DOHH2 (cell line): ENCODE results near the gene RBM28.
"Not testable (repeated sequence)": the region's sequence is repeated elsewhere in the genome, so short reads cannot be mapped to it uniquely, and the experiment has no call there.

Source experiments
- H3F3A ChIP-seq: fragments of 200-600 bp; sonication (generic), shearing (Covaris generic); 2 replicates; pipeline ENCODE4 v1.6.0; 2016; ENCODE audit warnings: antibody characterized with exemption, mild to moderate bottlenecking; ENCODE audit not compliant: control insufficient read depth, insufficient read depth
- H3K27ac ChIP-seq: fragments of 200-600 bp; sonication (generic); 2 replicates; pipeline ENCODE4 v1.5.1; 2014; ENCODE audit warnings: low read depth, mild to moderate bottlenecking, low read length, moderate library complexity
- H3K27me3 ChIP-seq: fragments of 200-600 bp; sonication (generic); 2 replicates; pipeline ENCODE4 v1.6.1; 2014; ENCODE audit warnings: mild to moderate bottlenecking, low read length, mixed read lengths; ENCODE audit not compliant: control insufficient read depth
- H3K36me3 ChIP-seq: fragments of 200-600 bp; sonication (generic); 2 replicates; pipeline ENCODE4 v1.6.1; 2014; ENCODE audit warnings: mild to moderate bottlenecking, low read length, moderate library complexity, mixed read lengths; ENCODE audit not compliant: control insufficient read depth
- H3K4me1 ChIP-seq: fragments of 200-600 bp; sonication (generic); 2 replicates; pipeline ENCODE4 v1.6.1; 2014; ENCODE audit warnings: mild to moderate bottlenecking, low read length, mixed read lengths; ENCODE audit not compliant: control insufficient read depth
- H3K4me2 ChIP-seq: fragments of 200-600 bp; sonication (generic); 2 replicates; pipeline ENCODE4 v1.6.0; 2014; ENCODE audit warnings: mild to moderate bottlenecking, low read length, moderate library complexity
- H3K4me3 ChIP-seq: fragments of 200-600 bp; sonication (generic); 2 replicates; pipeline ENCODE4 v1.5.1; 2014; ENCODE audit warnings: mild to moderate bottlenecking, low read length, mixed read lengths
- H3K79me2 ChIP-seq: fragments of 200-600 bp; sonication (generic); 2 replicates; pipeline ENCODE4 v1.6.1; 2014; ENCODE audit warnings: mild to moderate bottlenecking, low read length, mixed read lengths; ENCODE audit not compliant: control insufficient read depth
- H3K9me2 ChIP-seq: fragments of 200-600 bp; sonication (generic); replicated peaks from 2 replicates; pipeline ENCODE4 v1.6.1; 2014; ENCODE audit warnings: mild to moderate bottlenecking, low read length, mixed read lengths; ENCODE audit not compliant: control insufficient read depth
- H3K9me3 ChIP-seq: fragments of 200-600 bp; sonication (generic); 2 replicates; pipeline ENCODE4 v1.6.1; 2014; ENCODE audit warnings: antibody characterized with exemption, low read length, mixed read lengths; ENCODE audit not compliant: control insufficient read depth, insufficient read depth
- H4K20me1 ChIP-seq: fragments of 200-600 bp; sonication (generic); 2 replicates; pipeline ENCODE4 v1.6.0; 2014; ENCODE audit warnings: low read depth, mild to moderate bottlenecking, antibody characterized with exemption, low read length, moderate library complexity; ENCODE audit not compliant: control insufficient read depth, insufficient read depth
- EZH2phosphoT487 ChIP-seq: fragments of 200-600 bp; sonication (generic); IDR thresholded peaks from 2 replicates; pipeline ENCODE4 v1.6.1; 2017; ENCODE audit warnings: borderline replicate concordance, mild to moderate bottlenecking, antibody characterized with exemption, low read length, moderate library complexity, mixed read lengths
- TF ChIP-seq, protein P1 (sequence below): fragments of 200-600 bp; sonication (generic); IDR thresholded peaks from one replicate; pipeline ENCODE4 v1.5.1; 2014; ENCODE audit warnings: antibody characterized with exemption, mild to moderate bottlenecking, low read depth, low read length; ENCODE audit not compliant: poor library complexity, severe bottlenecking

RBM28 gene

DNA sequence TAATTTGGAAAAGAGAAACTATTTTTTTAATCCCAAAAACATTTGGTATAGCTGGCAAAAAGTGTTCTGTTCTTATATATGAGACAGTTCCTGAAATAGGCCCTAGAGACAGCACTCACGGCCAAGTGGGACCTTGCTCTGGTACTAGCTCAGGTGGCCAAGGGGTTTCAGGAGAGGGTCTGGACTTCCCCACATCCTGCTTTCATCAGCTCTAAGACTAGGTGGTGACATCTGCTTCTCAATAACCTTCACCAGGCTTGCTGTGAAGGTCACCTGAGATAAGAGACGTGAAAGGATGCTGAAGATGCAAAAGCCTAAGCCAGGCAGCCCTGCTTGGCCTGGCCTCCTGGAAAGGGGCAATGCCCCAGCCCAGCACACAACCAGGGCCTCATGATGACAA is 40.6 kb downstream of the RBM28 start:
- Histone ChIP-seq H3F3A (no peaks in the 10 kb centered on the region), H3K4me3 (no peak overlapping the region), H3K9me3 (no peaks in the 10 kb centered on the region), H3K9me2 (no peaks in the 10 kb centered on the region), H3K36me3 (peaks cover 51% of the 10 kb centered on the region), H3K4me2 (no peak overlapping the region), H3K79me2 (no peaks in the 10 kb centered on the region), H4K20me1 (0 out of 2 replicates have a peak, but pooled peaks cover 5% of the 10 kb centered on the region), H3K27me3 (no peaks in the 10 kb centered on the region), H3K4me1 (no peaks in the 10 kb centered on the region), H3K27ac (no peak overlapping the region)
- TF ChIP-seq EZH2phosphoT487: no peak
- TF ChIP-seq, protein P1, sequence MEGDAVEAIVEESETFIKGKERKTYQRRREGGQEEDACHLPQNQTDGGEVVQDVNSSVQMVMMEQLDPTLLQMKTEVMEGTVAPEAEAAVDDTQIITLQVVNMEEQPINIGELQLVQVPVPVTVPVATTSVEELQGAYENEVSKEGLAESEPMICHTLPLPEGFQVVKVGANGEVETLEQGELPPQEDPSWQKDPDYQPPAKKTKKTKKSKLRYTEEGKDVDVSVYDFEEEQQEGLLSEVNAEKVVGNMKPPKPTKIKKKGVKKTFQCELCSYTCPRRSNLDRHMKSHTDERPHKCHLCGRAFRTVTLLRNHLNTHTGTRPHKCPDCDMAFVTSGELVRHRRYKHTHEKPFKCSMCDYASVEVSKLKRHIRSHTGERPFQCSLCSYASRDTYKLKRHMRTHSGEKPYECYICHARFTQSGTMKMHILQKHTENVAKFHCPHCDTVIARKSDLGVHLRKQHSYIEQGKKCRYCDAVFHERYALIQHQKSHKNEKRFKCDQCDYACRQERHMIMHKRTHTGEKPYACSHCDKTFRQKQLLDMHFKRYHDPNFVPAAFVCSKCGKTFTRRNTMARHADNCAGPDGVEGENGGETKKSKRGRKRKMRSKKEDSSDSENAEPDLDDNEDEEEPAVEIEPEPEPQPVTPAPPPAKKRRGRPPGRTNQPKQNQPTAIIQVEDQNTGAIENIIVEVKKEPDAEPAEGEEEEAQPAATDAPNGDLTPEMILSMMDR: no peak

DNA sequence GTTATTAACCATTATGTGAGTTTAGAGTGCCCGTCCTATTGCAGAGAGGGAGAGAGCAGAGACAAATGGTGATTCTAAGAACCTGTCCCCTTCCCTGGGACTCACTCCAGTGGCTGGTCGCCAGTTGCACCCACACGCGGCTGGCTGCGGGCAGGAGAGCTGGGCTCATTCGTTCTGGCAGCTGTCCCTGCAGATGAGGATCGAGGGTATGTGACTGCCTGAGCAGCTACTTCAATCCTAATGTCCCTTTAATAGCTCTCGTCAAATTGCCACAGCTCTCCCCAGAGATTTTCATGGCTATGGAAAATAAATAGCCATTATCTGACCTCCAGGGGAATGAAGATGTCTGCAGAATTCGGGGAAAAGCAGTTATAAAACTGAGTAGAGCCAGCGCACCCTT is 41.6 kb downstream of the RBM28 start:
- Histone ChIP-seq H3F3A (no peaks in the 10 kb centered on the region), H3K79me2 (no peaks in the 10 kb centered on the region), H3K9me3 (no peaks in the 10 kb centered on the region), H3K4me1 (no peaks in the 10 kb centered on the region), H3K27me3 (no peaks in the 10 kb centered on the region), H3K4me3 (no peak overlapping the region), H3K36me3 (peaks cover 41% of the 10 kb centered on the region), H3K27ac (no peak overlapping the region), H3K4me2 (no peak overlapping the region), H3K9me2 (no peaks in the 10 kb centered on the region), H4K20me1 (0 out of 2 replicates have a peak, but pooled peaks cover 5% of the 10 kb centered on the region)
- TF ChIP-seq EZH2phosphoT487: no peak
- TF ChIP-seq, protein P1: no peak

DNA sequence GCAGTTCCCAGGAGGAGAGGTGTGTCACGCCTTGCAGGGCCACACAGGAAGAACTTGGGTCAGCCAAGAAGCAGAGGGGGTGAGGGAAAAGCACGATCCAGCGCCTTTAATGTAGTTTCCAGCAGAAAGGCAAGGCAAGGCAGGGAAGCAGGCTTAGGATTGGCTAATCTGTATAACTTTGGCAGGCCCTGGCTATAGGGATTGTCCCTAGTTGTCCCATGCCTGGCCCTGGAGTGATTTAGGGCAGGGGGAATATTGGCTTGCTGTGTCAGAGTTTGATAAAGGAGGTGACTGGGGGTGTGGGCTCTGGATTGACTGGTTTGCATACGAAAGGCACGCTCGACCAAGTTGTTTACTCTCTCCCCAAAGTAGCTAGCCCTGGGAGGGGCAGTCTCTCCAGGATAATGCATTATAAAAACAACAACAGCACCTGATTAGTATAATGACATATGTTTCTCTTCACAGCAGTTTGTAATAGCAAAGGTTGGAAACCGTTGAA is 44.5 kb downstream of the RBM28 start:
- Histone ChIP-seq H3K9me2 (no peaks in the 10 kb centered on the region), H3F3A (no peaks in the 10 kb centered on the region), H3K4me2 (no peak overlapping the region), H4K20me1 (0 out of 2 replicates have a peak, but pooled peaks cover 5% of the 10 kb centered on the region), H3K4me3 (no peak overlapping the region), H3K4me1 (no peaks in the 10 kb centered on the region), H3K27ac (no peak overlapping the region), H3K9me3 (no peaks in the 10 kb centered on the region), H3K36me3 (peaks cover 13% of the 10 kb centered on the region), H3K27me3 (no peaks in the 10 kb centered on the region), H3K79me2 (no peaks in the 10 kb centered on the region)
- no peak for TF ChIP-seq EZH2phosphoT487
- TF ChIP-seq, protein P1: no peak

DNA sequence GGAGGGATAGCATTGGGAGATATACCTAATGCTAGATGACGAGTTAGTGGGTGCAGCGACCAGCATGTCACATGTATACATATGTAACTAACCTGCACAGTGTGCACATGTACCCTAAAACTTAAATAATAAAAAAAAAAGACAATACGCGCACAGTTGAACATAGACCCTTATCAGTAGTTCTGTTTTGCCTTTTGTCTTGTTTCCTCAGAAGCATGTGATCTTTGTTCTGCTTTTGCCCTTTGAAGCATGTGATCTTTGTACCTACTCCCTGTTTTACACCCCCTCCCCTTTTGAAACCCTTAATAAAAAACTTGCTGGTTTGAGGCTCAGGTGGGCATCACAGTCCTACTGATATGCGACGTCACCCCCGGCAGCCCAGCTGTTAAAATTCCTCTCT is 45.7 kb downstream of the RBM28 start:
- H3K4me1 ChIP-seq, H3K9me3 ChIP-seq, H3K4me3 ChIP-seq, H3K9me2 ChIP-seq, H3K27me3 ChIP-seq, H3K36me3 ChIP-seq, H3K4me2 ChIP-seq, H4K20me1 ChIP-seq, H3K27ac ChIP-seq, H3K79me2 ChIP-seq, H3F3A ChIP-seq: not testable (repeated sequence)
